Measurements from ENCODE around the gene WRAP73.
A peak's percentile ranks its signal among the peaks of the same experiment; 100 is the strongest.
"Not testable (repeated sequence)": the region's sequence is repeated elsewhere in the genome, so short reads cannot be mapped to it uniquely, and the experiment has no call there.

Gene WRAP73

GRCh38 chr1:3593745-3594144 is 56.2 kb downstream of the WRAP73 start:
- no peak for DNase-seq

DNA sequence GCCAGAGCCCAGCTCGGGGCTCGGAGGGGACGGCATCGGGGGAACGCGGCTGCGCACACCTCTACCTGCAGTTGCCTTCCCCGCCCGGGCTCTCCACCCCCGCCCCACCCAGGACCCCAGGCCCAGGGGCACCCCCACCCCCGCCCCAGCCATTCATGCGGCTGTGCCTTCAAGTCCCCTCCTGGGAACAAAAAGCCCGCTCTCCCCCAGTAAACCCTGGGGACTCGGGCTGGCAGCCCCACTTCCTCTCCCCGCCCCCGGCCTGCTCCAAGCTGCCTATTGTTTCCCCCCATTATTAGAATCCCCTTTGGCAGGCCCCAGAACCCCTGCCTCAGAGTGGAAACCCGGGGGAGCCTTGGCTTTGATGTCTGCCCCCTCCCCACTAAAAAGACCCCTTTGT is 56.6 kb downstream of the WRAP73 start:
- no peak for DNase-seq

GRCh38 chr1:3590951-3591865 is 58.7 kb downstream of the WRAP73 start:
- DNase-seq: no peak

DNA sequence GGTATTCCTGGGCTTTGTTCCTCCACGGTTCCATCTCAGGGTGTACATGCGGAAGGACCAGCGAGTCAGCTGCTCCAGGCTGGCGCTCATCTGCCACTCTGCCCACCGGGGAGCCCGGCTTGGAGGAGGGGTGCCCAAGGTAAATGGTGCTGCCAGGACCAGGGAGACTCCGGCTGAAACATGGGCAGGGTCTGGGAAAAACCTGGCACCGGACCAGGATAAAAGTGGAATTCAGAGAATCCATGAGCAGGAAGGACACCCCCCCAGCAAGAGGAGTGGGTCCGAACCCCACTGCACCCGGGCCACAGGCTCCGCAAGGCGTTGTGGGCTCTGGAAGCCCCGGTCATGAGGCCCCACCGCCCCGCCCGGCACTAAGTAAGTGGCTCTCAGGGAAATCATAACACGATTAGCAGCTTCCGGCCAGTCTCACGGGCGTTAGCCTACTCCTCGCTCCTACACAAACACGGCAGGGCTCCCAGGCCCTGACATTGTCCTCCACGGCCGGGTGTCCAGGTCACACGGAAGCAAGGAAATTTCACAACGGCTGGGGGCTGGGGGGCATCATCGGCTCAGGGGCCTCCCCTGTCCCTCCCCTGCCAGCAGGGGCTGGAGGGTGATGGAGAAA is 59.7 kb downstream of the WRAP73 start:
- no peak for DNase-seq

DNA sequence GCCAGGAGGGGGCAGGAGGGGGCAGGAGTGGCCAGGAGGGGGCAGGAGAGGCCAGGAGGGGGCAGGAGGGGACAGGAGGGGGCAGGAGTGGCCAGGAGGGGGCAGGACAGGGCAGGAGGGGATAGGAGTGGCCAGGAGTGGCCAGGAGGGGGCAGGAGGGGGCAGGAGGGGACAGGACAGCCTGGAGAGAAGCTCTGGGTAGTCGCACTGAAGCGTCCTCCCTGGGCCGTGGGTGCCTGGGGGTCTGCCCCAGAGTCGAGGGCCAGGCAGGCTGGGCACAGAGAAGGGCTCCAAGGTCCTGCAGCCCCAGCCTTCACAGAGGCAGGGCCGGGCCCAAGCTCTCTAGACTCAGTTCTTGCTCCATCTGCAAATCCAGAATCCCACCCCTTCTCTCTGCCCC is 61.5 kb downstream of the WRAP73 start:
- no peak for DNase-seq

GRCh38 chr1:3586986-3587759 is 62.7 kb downstream of the WRAP73 start:
- no peak for DNase-seq

- DNase-seq: no peak
These were observed 63.8 kb downstream of the WRAP73 start for GRCh38 chr1:3585940-3586568.

DNA sequence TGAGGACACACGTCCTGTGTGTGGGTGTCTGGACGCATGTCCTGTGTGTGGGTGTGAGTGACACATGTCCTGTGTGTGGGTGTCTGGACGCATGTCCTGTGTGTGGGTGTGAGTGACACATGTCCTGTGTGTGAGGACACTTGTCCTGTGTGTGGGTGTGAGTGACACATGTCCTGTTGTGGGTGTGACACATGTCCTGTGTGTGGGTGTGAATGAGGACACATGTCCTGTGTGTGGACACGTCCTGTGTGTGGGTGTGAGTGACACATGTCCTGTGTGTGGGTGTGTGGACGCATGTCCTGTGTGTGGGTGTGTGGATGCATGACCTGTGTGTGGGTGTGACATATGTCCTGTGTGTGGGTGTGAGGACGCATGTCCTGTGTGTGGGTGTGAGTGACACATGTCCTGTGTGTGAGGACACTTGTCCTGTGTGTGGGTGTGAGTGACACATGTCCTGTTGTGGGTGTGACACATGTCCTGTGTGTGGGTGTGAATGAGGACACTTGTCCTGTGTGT is 64.5 kb downstream of the WRAP73 start:
- DNase-seq: not testable (repeated sequence)

- DNase-seq: no peak
These were observed 65.0 kb downstream of the WRAP73 start for GRCh38 chr1:3584915-3585314.

DNA sequence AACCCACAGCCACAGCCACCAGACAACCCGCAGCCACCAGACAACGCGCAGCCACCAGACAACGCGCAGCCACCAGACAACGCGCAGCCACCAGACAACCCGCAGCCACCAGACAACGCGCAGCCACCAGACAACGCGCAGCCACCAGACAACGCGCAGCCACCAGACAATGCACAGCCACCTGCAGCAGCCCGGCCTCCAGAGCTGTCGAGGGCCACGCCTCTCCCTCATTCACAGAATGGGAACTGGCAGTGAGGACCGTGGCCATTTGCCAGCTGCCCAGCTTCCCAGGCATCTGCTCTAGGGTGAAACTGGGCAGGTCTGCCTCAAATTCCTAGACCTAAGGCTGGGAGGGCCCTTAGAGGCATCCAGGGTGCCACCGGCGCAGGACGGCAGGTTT is 66.2 kb downstream of the WRAP73 start:
- not testable (repeated sequence) for DNase-seq

- DNase-seq: peak; percentile 38
These were observed 68.4 kb downstream of the WRAP73 start for GRCh38 chr1:3581296-3582036.
